ENCODE measurements around the gene LYPD1.

- TF ChIP-seq CTCF (IDR thresholded peaks at IDR 0.05): no peak
- TF ChIP-seq POLR2A (IDR thresholded peaks at IDR 0.05): no peak
Observed at GRCh38 chr2:132716954-132717353, 46.9 kb upstream of the LYPD1 start.

Data from right lobe of liver (tissue), 4 donors.